ENCODE results near the gene CDKN2B-AS1.

CDKN2B-AS1 gene

GRCh38 chr9:21982391-21982790 lies 12.2 kb upstream of the CDKN2B-AS1 start:
- Histone ChIP-seq H3K4me1 (ENCODE audit: control insufficient read depth in 5 of 5, insufficient read depth in 5 of 5, low read length in 5 of 5) (no peaks in the 10 kb centered on the region), H3K27ac (ENCODE audit: low read depth, low read length) (no peak overlapping the region), H3K9ac (ENCODE audit: low read length in 5 of 5) (no peak overlapping the region), H3K36me3 (ENCODE audit: control insufficient read depth in 5 of 5, insufficient read depth in 5 of 5, low read length in 5 of 5) (no peaks in the 10 kb centered on the region), H3K27me3 (ENCODE audit: control insufficient read depth in 5 of 5, insufficient read depth in 4 of 5, low read length in 5 of 5) (peaks cover 21 to 52% (median 25%) of the 10 kb centered on the region in 5 donors), H3K4me3 (ENCODE audit: low read depth in 1 of 5, low read length in 5 of 5) (no peak overlapping the region), H3K9me3 (ENCODE audit: control insufficient read depth in 5 of 5, low read length in 5 of 5) (peaks cover 0 to 2% (median 0%) of the 10 kb centered on the region in 5 donors)

DNA sequence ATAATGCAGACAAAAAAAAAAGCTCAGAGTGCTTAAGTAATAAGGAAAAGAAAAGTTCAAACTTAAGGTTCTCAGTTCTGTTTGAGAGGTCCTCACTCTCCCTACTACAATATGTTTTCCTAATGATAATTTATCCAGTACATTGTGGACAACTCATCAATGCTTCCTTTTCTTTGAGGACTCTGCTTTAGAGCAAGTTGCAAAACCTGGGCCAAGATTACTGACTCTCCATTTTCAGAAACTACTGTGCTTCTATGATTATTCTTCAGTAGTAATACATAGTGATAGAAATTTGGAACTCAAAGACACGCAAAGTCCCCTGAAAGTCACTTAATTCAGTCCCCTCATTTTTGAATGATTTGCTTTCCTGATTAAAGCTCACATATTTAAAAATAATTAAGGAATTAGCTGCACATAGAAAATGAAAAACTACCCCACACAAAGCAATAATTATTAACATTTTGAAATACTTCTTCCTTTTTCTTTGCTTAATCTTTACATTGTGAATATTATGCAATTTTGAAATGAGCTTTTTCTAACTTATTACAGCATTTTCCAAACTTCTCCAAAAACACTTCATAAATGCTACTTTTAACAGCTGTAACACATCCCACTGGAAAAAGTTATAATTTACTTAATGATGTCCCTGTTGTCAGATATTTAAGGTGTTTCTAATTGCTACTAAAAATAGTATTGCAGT lies 11.6 kb upstream of the CDKN2B-AS1 start:
- peaks cover 18 to 53% (median 24%) of the 10 kb centered on the region in 5 donors for H3K27me3 ChIP-seq (ENCODE audit: control insufficient read depth in 5 of 5, insufficient read depth in 4 of 5, low read length in 5 of 5)
- H3K9me3 ChIP-seq (ENCODE audit: control insufficient read depth in 5 of 5, low read length in 5 of 5), result peaks cover 0 to 2% (median 0%) of the 10 kb centered on the region in 5 donors
- H3K4me3 ChIP-seq (ENCODE audit: low read depth in 1 of 5, low read length in 5 of 5), result no peak overlapping the region
- H3K36me3 ChIP-seq (ENCODE audit: control insufficient read depth in 5 of 5, insufficient read depth in 5 of 5, low read length in 5 of 5), result no peaks in the 10 kb centered on the region
- H3K9ac ChIP-seq (ENCODE audit: low read length in 5 of 5), result no peak overlapping the region
- no peak overlapping the region for H3K27ac ChIP-seq (ENCODE audit: low read depth, low read length)
- no peaks in the 10 kb centered on the region for H3K4me1 ChIP-seq (ENCODE audit: control insufficient read depth in 5 of 5, insufficient read depth in 5 of 5, low read length in 5 of 5)

GRCh38 chr9:21983561-21983935 lies 11.0 kb upstream of the CDKN2B-AS1 start:
- Histone ChIP-seq H3K9me3 (ENCODE audit: control insufficient read depth in 5 of 5, low read length in 5 of 5) (peaks cover 0 to 2% (median 0%) of the 10 kb centered on the region in 5 donors), H3K27ac (ENCODE audit: low read depth, low read length) (no peak overlapping the region), H3K27me3 (ENCODE audit: control insufficient read depth in 5 of 5, insufficient read depth in 4 of 5, low read length in 5 of 5) (peaks cover 20 to 55% (median 25%) of the 10 kb centered on the region in 5 donors), H3K36me3 (ENCODE audit: control insufficient read depth in 5 of 5, insufficient read depth in 5 of 5, low read length in 5 of 5) (no peaks in the 10 kb centered on the region), H3K9ac (ENCODE audit: low read length in 5 of 5) (no peak overlapping the region), H3K4me3 (ENCODE audit: low read depth in 1 of 5, low read length in 5 of 5) (no peak overlapping the region), H3K4me1 (ENCODE audit: control insufficient read depth in 5 of 5, insufficient read depth in 5 of 5, low read length in 5 of 5) (no peaks in the 10 kb centered on the region)

DNA sequence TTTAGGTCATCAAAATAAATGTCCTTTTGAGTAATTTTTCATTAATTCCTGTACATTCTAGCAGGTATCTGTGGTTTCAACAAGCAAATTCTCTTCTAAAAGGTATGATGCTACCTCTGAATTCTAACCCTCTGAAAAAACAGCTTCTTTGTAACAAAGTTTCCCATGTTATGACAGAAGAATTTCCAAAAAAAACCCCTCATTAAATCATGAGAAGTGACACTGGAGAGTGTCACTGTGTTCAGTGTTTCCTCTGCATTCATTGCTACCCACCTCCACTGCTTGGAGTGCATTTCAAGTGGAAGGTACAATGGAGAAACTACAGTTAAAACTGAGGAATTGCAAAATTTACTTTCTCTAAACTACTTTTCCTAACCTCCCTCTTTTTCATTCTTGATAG lies 10.5 kb upstream of the CDKN2B-AS1 start:
- Histone ChIP-seq H3K27ac (ENCODE audit: low read depth, low read length) (no peak overlapping the region), H3K9me3 (ENCODE audit: control insufficient read depth in 5 of 5, low read length in 5 of 5) (peaks cover 0 to 2% (median 0%) of the 10 kb centered on the region in 5 donors), H3K36me3 (ENCODE audit: control insufficient read depth in 5 of 5, insufficient read depth in 5 of 5, low read length in 5 of 5) (no peaks in the 10 kb centered on the region), H3K4me1 (ENCODE audit: control insufficient read depth in 5 of 5, insufficient read depth in 5 of 5, low read length in 5 of 5) (no peaks in the 10 kb centered on the region), H3K27me3 (ENCODE audit: control insufficient read depth in 5 of 5, insufficient read depth in 4 of 5, low read length in 5 of 5) (peaks cover 23 to 55% (median 24%) of the 10 kb centered on the region in 5 donors), H3K4me3 (ENCODE audit: low read depth in 1 of 5, low read length in 5 of 5) (no peak overlapping the region), H3K9ac (ENCODE audit: low read length in 5 of 5) (no peak overlapping the region)

DNA sequence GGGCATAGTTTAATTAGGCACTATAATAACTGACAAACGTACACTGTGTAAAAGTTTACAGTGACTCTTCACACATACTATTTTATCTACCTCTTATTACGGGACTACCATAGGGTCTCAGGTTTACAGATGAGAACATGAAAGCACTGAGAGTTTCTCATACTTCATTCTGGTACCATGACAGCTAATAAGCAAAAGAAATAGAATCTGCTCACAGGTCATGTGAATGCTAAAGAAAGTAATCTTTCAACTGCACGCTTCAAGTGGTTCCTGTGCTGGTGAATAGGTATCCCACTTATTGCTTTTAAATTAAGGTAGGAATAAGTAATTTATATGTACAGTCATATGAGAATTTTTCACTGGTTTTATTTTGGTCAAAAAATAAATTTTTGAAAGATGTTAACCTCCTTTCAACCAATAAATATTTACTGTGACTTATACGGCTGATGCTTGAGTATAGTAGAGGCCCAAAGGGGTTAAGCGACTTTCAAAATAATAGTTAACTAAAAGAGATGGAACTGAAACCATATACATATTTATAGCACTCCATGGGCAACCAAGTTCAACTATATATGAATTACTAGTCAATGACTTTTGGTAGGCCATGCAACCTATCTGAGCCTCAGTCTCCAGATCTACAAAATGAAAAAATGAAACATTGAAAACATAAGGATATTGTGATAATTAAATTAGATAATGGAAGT lies 8.5 kb upstream of the CDKN2B-AS1 start:
- H3K4me1 ChIP-seq (ENCODE audit: control insufficient read depth in 5 of 5, insufficient read depth in 5 of 5, low read length in 5 of 5), result no peaks in the 10 kb centered on the region
- H3K27ac ChIP-seq (ENCODE audit: low read depth, low read length), result no peak overlapping the region
- H3K9me3 ChIP-seq (ENCODE audit: control insufficient read depth in 5 of 5, low read length in 5 of 5), result peaks cover 0 to 6% (median 2%) of the 10 kb centered on the region in 5 donors
- H3K4me3 ChIP-seq (ENCODE audit: low read depth in 1 of 5, low read length in 5 of 5), result no peak overlapping the region
- no peaks in the 10 kb centered on the region for H3K36me3 ChIP-seq (ENCODE audit: control insufficient read depth in 5 of 5, insufficient read depth in 5 of 5, low read length in 5 of 5)
- H3K9ac ChIP-seq (ENCODE audit: low read length in 5 of 5), result no peak overlapping the region
- peaks cover 18 to 59% (median 29%) of the 10 kb centered on the region in 5 donors for H3K27me3 ChIP-seq (ENCODE audit: control insufficient read depth in 5 of 5, insufficient read depth in 4 of 5, low read length in 5 of 5)

- Histone ChIP-seq H3K27me3 (ENCODE audit: control insufficient read depth in 5 of 5, insufficient read depth in 4 of 5, low read length in 5 of 5) (peaks cover 13 to 58% (median 29%) of the 10 kb centered on the region in 5 donors), H3K9ac (ENCODE audit: low read length in 5 of 5) (no peak overlapping the region), H3K27ac (ENCODE audit: low read depth, low read length) (no peak overlapping the region), H3K4me1 (ENCODE audit: control insufficient read depth in 5 of 5, insufficient read depth in 5 of 5, low read length in 5 of 5) (no peaks in the 10 kb centered on the region), H3K4me3 (ENCODE audit: low read depth in 1 of 5, low read length in 5 of 5) (no peak overlapping the region), H3K9me3 (ENCODE audit: control insufficient read depth in 5 of 5, low read length in 5 of 5) (peaks cover 0 to 6% (median 2%) of the 10 kb centered on the region in 5 donors), H3K36me3 (ENCODE audit: control insufficient read depth in 5 of 5, insufficient read depth in 5 of 5, low read length in 5 of 5) (no peaks in the 10 kb centered on the region)
Observed at GRCh38 chr9:21988056-21988990, 6.3 kb upstream of the CDKN2B-AS1 start.

DNA sequence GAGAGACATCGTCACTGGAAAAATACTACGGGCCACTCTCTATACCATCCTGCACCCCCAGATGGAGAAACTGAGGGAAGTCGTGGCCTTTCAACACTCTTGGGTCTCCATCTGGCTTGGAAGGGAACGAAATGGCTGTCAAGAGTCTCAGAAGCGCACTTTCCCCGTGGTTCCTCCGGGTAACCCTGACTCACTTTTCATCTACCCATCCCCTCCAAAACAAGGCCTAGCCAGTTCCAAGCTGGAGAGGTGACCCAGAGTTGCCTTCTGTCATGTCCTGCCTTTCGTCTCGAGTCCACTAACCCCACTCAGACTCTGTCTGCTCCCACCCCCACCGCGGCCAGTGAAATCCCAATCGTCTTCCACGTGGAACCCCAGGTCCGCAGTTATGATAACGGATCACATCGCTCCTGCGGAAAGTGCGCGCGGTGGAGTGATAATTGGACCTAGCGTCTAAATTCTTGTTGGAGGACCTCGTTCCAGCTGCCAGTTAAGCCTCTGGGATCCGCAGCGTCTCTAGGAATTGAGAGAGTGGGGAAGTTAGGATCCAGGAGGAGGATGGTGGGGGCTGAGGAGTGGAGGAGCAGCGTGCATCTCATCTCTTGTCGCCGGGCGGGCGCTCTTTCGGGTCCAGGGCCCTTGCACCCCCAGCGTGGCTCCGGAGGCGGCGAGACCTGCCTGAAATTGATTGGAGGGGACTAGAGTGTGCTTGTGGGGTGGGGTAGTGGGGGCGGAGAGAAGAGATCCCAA lies 5.0 kb upstream of the CDKN2B-AS1 start:
- H3K27ac ChIP-seq (ENCODE audit: low read depth, low read length), result no peak overlapping the region

GRCh38 chr9:21991072-21991959 lies 3.3 kb upstream of the CDKN2B-AS1 start:
- Histone ChIP-seq H3K9me3 (ENCODE audit: control insufficient read depth in 5 of 5, low read length in 5 of 5) (peaks cover 0 to 6% (median 0%) of the 10 kb centered on the region in 5 donors), H3K27ac (ENCODE audit: low read depth, low read length) (no peak overlapping the region), H3K4me3 (ENCODE audit: low read depth in 1 of 5, low read length in 5 of 5) (no peak overlapping the region), H3K9ac (ENCODE audit: low read length in 5 of 5) (no peak overlapping the region), H3K36me3 (ENCODE audit: control insufficient read depth in 5 of 5, insufficient read depth in 5 of 5, low read length in 5 of 5) (no peaks in the 10 kb centered on the region), H3K4me1 (ENCODE audit: control insufficient read depth in 5 of 5, insufficient read depth in 5 of 5, low read length in 5 of 5) (peaks cover 5 to 25% (median 15%) of the 10 kb centered on the region in 5 donors), H3K27me3 (ENCODE audit: control insufficient read depth in 5 of 5, insufficient read depth in 4 of 5, low read length in 5 of 5) (peaks cover 9 to 45% (median 27%) of the 10 kb centered on the region in 5 donors)

More for the DNA sequence above, 5.0 kb upstream of the CDKN2B-AS1 start:
- Histone ChIP-seq H3K9ac (ENCODE audit: low read length in 5 of 5) (no peak overlapping the region), H3K9me3 (ENCODE audit: control insufficient read depth in 5 of 5, low read length in 5 of 5) (peaks cover 0 to 6% (median 0%) of the 10 kb centered on the region in 5 donors), H3K36me3 (ENCODE audit: control insufficient read depth in 5 of 5, insufficient read depth in 5 of 5, low read length in 5 of 5) (no peaks in the 10 kb centered on the region), H3K4me1 (ENCODE audit: control insufficient read depth in 5 of 5, insufficient read depth in 5 of 5, low read length in 5 of 5) (peaks cover 3 to 10% (median 8%) of the 10 kb centered on the region in 5 donors), H3K4me3 (ENCODE audit: low read depth in 1 of 5, low read length in 5 of 5) (no peak overlapping the region), H3K27me3 (ENCODE audit: control insufficient read depth in 5 of 5, insufficient read depth in 4 of 5, low read length in 5 of 5) (peaks cover 9 to 52% (median 27%) of the 10 kb centered on the region in 5 donors)

Data from subcutaneous abdominal adipose tissue (tissue), 5 donors.